ENCODE data around the gene PHLPP1. TPM values are rescaled to one million over a fixed set of nuclear protein-coding genes. Genes with fewer than 3 reads are reported as not detected.

The PHLPP1 gene
- total RNA-seq, 1 experiment from 2014 or later = 39.9 TPM

GRCh38 chr18:62812876-62813275, 97.5 kb downstream of the PHLPP1 start:
- H2AK5ac ChIP-seq (ENCODE audit: insufficient read length, low read length) = no peak overlapping the region
- no peak overlapping the region for H3K9ac ChIP-seq (ENCODE audit: extremely low read depth, insufficient read length, low read length)
- no peak for TF ChIP-seq CTCF (conservative IDR thresholded peaks at IDR 0.05)
- H3K56ac ChIP-seq (ENCODE audit: insufficient read length, low read depth, low read length) = no peak overlapping the region
- peaks cover 22% of the 10 kb centered on the region; the same call in 1 of the 2 replicates for H3K79me2 ChIP-seq (ENCODE audit: insufficient read depth, low read length)
- no peak overlapping the region for H3K4me3 Mint-ChIP-seq
- H3K23ac ChIP-seq (ENCODE audit: insufficient read length, low read depth, low read length) = no peak overlapping the region
- no peak overlapping the region for H3K14ac ChIP-seq (ENCODE audit: insufficient read depth, low read length)
- no peak overlapping the region for H2BK120ac ChIP-seq (ENCODE audit: low read depth, low read length, poor library complexity, severe bottlenecking)
- no peak overlapping the region for H3T11ph ChIP-seq (ENCODE audit: low read length)
- no peak overlapping the region for H3K18ac ChIP-seq (ENCODE audit: insufficient read length, low read depth, low read length)
- peaks cover 14% of the 10 kb centered on the region for H3K4me1 ChIP-seq (ENCODE audit: insufficient read depth, low read length)
- H3K4me1 Mint-ChIP-seq = peaks cover 46 to 54% of the 10 kb centered on the region in 2 experiments
- no peaks in the 10 kb centered on the region for H3K23me2 ChIP-seq (ENCODE audit: insufficient read length, low read depth, low read length, poor library complexity, severe bottlenecking)
- H3K27me3 Mint-ChIP-seq (ENCODE audit: low read depth) = no peaks in the 10 kb centered on the region
- no peaks in the 10 kb centered on the region for H4K20me1 ChIP-seq (ENCODE audit: control insufficient read depth, insufficient read depth, insufficient read length)
- no peak for DNase-seq
- no peak overlapping the region for H3K4ac ChIP-seq (ENCODE audit: low read depth, low read length)
- no peak overlapping the region for H2BK20ac ChIP-seq (ENCODE audit: low read depth, low read length, poor library complexity, severe bottlenecking)
- H3K27me3 ChIP-seq (ENCODE audit: insufficient read depth, low read length) = no peaks in the 10 kb centered on the region
- no peak overlapping the region for H4K5ac ChIP-seq (ENCODE audit: insufficient read length, low read depth, low read length)
- H3K27ac ChIP-seq (ENCODE audit: insufficient read length, low read depth, low read length) = peak overlapping the region; percentile 26
- no peak overlapping the region for H2BK5ac ChIP-seq (ENCODE audit: insufficient read length, low read length)
- no peak overlapping the region for H2AFZ ChIP-seq (ENCODE audit: low read length)
- H4K91ac ChIP-seq (ENCODE audit: insufficient read length, low read depth, low read length) = no peak overlapping the region
- H3K36me3 Mint-ChIP-seq (ENCODE audit: insufficient read depth in 1 of 3, low read depth in 3 of 3) = peaks cover 0 to 7% (median 6%) of the 10 kb centered on the region in 3 experiments; a peak in 4 of 7 replicates
- no peak overlapping the region for H3K4me2 ChIP-seq (ENCODE audit: insufficient read depth, insufficient read length, low read length)
- H3K9me3 ChIP-seq (ENCODE audit: control insufficient read depth, low read depth, low read length) = no peaks in the 10 kb centered on the region
- H2BK15ac ChIP-seq (ENCODE audit: low read depth, low read length) = no peak overlapping the region
- H3K9me3 Mint-ChIP-seq = no peaks in the 10 kb centered on the region; a peak in 1 of 5 replicates
- H3K79me1 ChIP-seq (ENCODE audit: insufficient read depth, low read depth, low read length, poor library complexity, severe bottlenecking) = peaks cover 5% of the 10 kb centered on the region
- H3K27ac Mint-ChIP-seq = no peak overlapping the region; a peak in 1 of 7 replicates
- H2BK12ac ChIP-seq (ENCODE audit: insufficient read length, low read depth, low read length) = no peak overlapping the region
- no peak overlapping the region for H4K8ac ChIP-seq (replicated peaks; ENCODE audit: insufficient read length, low read depth, low read length)

Measured in H9 (cell line).